Right ventricle myocardium inferior (tissue), 1 donor: ENCODE results near the gene ITGB5. TPM values are rescaled to one million over a fixed set of nuclear protein-coding genes. Genes with fewer than 3 reads are reported as not detected.
A peak's percentile ranks its signal among the peaks of the same experiment; 100 is the strongest.

Source experiments
- ATAC-seq: fragments of 200-7000 bp; cut with Tn5 transposase; one replicate; pipeline ENCODE4 v1.9.1; 2020; ENCODE audit warnings: mild to moderate bottlenecking, moderate library complexity
- DNase-seq: peaks from one replicate; pipeline ENCODE4 v3.0.0; 2021; ENCODE audit errors: missing footprints
- intact Hi-C: fragments of 100-400 bp; cut with DNase I; formaldehyde crosslinking; loops from one replicate; pipeline ENCODE4 v1.11.0; 2022
- total RNA-seq: library from RNA; stranded (reverse); fragmentation: NEBNext Ultra II Directional; extraction: Animal tissue kit (Norgen Biotek cat#: 25700); gene quantifications from one replicate; pipeline ENCODE4 v1.2.1, GENCODE V29; 2021
- donor health status: DM: no; HTN: yes; CAD: no; lungs with severe emphysema.

ITGB5 gene
- total RNA-seq, 1 donor from 2014 or later: 109 TPM

GRCh38 chr3:124904835-124905492 lies 17.8 kb upstream of the ITGB5 start:
- ATAC-seq (no peak), DNase-seq (no peak)
- intact Hi-C loops: loop anchor here (5.0 kb wide), 1 partner anchor 328 kb away; no protein-coding TSS in a partner anchor

- DNase-seq: no peak
- intact Hi-C loops: loop anchor here (5.0 kb wide), 1 partner anchor 327 kb away; no protein-coding TSS in a partner anchor
- no peak for ATAC-seq
These were observed 17.0 kb upstream of the ITGB5 start for GRCh38 chr3:124903896-124904834.

DNA sequence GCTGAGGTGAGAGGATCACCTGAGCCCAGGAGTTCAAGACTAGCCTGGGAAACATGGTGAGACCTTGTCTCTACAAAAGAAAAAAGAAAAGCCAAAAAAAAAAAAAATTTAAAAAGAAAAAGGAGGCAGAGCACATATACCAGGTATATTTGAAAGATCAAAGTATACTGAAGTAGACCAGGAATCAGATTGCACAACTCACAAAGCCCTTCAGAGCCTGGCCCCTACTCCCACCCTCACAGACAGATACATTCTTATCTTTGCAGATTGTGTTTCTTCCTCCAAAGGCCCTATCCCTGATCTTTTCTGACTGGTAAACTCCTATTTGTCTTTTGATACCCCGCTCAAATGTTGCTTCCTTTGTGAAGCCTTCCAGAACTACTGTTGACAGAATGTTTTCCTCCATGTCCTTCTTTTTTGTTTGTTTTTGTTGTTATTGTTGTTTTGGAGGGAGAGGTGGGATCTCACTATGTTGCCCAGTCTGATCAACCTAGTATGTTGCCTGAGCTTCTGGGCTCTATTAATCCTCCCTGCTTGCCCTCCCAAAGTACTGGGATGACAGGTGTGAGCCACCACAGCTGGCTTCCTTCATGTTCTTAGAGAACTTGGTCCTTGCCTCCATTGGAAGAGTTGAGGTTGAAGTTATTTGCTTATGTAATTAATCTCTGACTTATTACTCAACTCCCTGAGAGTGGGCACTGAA lies 9.8 kb upstream of the ITGB5 start:
- DNase-seq (no peak), ATAC-seq (no peak)
- intact Hi-C loops: no loop called here

DNA sequence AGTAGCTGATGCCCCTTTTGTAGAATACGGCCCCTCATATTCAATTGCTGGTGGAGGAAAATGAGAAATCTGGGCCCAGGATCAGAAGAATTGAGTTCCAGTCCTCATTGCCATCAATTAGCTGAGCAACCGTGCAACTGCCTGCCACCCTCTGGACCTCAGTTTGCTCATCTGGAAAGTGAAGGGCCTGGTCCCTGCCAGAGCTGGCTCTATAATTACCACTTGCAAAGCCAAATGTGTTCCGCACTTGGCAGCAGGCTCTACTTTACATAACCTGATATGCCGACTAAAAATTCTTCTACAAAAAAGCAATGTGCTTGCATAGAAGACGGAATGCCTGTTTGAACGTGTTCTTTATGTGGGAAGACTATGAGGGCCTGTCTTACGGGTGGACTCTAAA lies 8.6 kb upstream of the ITGB5 start:
- intact Hi-C loops: no loop called here
- peak; percentile 35 for ATAC-seq

GRCh38 chr3:124893526-124893925 lies 6.4 kb upstream of the ITGB5 start:
- ATAC-seq: no peak
- intact Hi-C loops: no loop called here

More for the DNA sequence above, 8.6 kb upstream of the ITGB5 start:
- no peak for DNase-seq

GRCh38 chr3:124890573-124891190 lies 3.5 kb upstream of the ITGB5 start:
- no peak for DNase-seq
- ATAC-seq: no peak
- intact Hi-C loops: no loop called here

More at GRCh38 chr3:124893526-124893925, 6.4 kb upstream of the ITGB5 start:
- no peak for DNase-seq

DNA sequence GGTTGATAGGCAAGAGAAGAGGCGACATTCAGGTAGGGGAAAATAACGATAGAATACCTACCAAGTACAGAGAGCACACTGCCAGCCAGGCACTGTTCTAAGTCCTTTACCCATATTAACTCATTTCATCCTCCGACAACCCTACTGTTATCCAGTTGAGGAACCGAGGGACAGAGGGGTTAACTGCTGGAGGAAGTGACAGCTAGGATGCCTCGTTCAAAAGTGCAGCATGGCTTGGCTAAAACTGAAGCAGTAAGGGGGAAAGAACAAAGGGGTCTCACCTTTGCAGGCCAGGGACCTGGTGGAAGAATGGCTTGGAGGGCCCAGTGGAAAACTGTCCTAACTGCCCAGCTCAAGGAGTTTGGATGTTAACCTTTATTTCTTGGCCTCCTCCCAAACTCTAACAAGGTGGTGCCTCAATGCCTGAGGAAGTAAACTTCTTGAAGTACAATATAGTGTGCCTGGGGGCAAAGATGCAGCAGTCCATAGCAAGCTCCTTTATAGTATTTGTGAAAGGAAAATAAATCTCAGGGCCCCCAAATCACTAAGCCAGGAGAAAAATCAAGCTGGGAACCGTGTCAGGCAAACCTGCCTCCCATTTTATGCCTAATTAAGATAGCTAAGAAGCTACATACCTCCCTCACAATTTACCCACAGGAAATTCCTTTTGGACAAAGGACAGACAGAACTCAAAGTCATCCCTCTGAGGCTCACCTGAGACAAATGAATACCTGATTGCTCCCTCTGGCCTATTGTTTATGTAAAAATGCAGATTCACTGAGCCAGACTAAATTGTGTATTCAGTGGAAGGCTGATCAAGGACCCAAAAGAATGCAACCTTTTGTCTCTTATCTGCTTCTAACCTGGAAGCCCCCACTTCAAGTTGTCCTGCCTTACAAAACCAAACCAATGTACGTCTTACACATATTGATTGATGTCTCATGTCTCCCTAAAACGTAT lies 1.6 kb upstream of the ITGB5 start:
- ATAC-seq (no peak), DNase-seq (no peak)
- intact Hi-C loops: loop anchor here (5.0 kb wide), 1 partner anchor 51 kb away; no protein-coding TSS in a partner anchor

DNA sequence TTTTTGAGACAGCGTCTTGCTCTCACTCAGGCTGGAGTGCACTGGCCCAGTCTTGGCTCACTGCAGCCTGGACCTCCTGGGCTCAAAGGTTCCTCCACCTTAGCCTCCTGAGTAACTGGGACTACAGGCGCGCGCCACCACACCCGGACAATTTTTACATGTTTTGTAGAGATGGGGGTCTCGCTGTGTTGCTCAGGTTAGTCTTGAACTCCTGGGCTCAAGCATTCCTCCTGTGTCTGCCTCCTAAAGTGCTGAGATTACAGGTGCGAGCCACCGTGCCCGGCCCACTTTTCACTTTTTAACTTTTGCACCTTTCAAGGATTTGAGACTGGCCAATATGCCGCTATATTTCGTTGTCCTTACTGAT lies 750 bp upstream of the ITGB5 start:
- DNase-seq (no peak), ATAC-seq (no peak)
- intact Hi-C loops: loop anchor here (2.0 to 5.0 kb wide), 2 partner anchors 51 to 115 kb away; no protein-coding TSS in a partner anchor

DNA sequence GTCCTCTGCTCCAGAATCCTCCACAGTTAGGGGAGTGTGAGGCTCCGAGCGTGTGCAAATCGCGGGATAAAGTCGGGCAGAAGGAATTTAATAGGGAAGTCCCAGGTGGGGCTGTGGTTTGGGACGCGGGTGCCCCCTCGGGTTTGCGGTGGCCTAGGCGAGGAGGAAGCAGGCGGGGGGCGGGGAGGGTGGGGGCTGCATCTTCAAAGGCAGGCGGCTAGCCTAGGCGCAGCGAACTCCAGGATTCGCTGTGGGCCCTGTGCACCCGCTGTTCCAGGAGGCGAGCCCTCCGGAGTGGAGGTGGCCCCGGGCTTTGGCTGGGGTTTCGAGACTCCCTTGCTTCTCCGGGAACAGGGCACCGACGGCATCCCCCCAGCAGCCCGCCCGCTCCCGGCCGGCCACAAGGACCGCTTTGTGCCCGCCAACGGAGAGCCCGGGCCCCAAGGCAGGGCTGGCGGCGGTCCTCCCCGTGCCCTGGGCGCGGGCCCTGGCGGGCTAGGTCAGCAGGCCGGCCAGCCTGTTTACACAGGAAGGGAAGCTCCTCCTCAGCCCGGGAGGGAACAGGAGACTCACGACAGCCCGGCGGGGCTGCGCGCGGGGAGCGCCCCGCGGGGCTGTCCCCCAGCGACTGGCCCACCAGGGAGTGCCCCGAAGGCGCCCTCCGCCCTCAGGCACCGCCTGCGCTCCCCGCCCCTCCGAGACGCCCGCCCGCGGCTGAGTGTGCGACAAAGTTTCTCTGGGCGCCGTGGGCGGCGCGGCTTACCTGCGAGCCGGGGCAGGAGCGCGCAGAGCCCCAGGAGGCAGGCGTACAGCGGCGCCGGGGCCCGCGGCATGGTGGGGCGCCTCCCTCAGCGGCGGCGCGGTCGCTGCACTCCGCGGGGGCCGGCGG lies 753 bp downstream of the ITGB5 start:
- DNase-seq (no peak), ATAC-seq (peak; percentile 42)
- intact Hi-C loops: loop anchor here (2.0 to 5.0 kb wide), 2 partner anchors 49 to 114 kb away; no protein-coding TSS in a partner anchor

- no peak for ATAC-seq
- intact Hi-C loops: loop anchor here (2.0 to 5.0 kb wide), 2 partner anchors 48 to 113 kb away; no protein-coding TSS in a partner anchor
- DNase-seq: no peak
These were observed 1.5 kb downstream of the ITGB5 start for GRCh38 chr3:124885466-124886167.

GRCh38 chr3:124884474-124885101 lies 2.6 kb downstream of the ITGB5 start:
- DNase-seq: no peak
- intact Hi-C loops: loop anchor here (5.0 kb wide), 2 partner anchors 37 to 47 kb away; no protein-coding TSS in a partner anchor
- ATAC-seq: no peak

DNA sequence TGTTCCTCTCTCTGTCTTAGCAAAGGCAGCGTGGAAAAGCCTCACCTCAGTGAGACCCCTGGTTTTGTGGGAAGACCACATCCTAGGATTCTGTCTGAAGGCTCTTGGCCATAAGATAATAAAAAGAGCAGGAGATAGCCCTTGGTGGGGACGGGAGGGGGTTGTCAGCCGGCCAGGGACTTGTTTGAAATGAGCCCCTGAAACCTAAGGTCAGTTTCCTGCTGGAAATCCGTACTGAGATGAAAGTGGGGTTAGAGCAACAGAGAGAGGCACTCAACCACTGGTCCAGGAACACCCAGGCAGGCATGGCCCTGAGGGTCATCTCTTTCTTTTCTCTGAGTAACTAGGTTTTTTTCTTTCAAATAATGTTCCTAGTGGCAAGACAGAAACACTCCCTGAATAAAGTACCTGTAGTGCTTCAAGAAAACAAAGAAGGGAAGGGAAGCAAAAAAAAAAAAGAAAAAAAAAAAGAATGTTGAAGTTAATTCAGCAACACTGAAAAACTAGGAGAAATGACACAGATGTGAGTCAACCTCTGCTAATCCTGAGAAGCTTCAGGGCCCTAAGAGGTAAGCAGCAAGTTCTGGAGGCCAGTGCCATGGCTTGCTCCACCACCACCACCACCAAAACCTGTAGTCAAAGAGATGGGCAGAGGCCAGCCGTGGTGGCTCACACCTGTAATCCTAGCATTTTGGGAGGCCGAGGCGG lies 3.2 kb downstream of the ITGB5 start:
- DNase-seq (no peak), ATAC-seq (no peak)
- intact Hi-C loops: loop anchor here (2.0 to 5.0 kb wide), 2 partner anchors 21 to 37 kb away; no protein-coding TSS in a partner anchor

DNA sequence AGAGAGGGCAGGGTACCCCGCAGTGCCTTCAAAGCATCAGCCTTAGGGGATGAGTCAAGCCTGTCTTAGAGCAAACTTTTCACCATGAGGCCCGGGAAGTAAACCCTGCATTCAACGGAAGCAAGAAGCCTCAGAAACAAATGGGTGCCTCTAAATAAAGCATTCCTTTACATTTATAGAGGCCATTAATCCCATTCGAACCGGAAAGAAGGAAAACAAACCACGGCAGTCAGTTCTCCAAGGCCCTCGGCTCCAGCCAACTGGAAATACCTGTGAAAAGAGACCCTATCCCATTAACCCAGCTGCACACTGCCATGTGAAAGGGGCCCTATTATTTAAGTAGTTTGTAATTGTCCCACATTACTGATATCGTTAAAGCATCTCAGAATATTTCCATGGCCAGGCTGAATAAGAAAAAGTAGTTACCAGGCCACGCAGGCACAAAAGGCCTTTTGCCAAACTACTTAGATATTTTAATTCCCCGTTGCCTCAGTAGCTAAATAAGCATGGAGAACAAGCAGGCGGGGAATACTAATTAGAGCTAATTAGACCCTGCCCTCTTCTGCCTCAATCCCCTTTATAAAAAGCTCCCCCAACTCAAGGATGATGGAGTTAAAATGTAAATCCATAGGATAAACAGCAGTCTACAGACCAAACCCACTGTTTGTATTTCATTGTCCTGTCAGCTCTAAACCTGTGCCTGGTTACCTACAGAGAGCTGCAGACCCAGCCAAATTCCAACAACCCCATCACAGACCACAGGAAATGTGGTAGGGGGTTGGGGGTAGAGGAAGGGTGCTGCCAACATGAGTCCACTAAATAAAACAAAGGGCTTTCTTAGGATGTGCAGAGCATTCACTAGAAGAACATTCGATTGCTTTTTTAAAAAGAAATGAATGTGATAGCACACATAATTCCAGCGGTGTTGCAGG lies 4.1 kb downstream of the ITGB5 start:
- ATAC-seq: no peak
- intact Hi-C loops: loop anchor here (2.0 to 5.0 kb wide), 2 partner anchors 20 to 36 kb away; no protein-coding TSS in a partner anchor

More for the DNA sequence above, 4.1 kb downstream of the ITGB5 start:
- no peak for DNase-seq
